Mucosa of descending colon (tissue), 3 donors: ENCODE results near the gene CSH2. TPM values are rescaled to one million over a fixed set of nuclear protein-coding genes. Genes with fewer than 3 reads are reported as not detected.

Experiments
- ATAC-seq: fragments of 200-7000 bp; cut with Tn5 transposase; one replicate; pipeline ENCODE4 v1.9.1; 2020; ENCODE audit warnings: mild to moderate bottlenecking, moderate library complexity
- DNase-seq, 3 donors: peaks; one replicate each; pipeline ENCODE4 v3.0.0-alpha.2; 2020
- H3K36me3 ChIP-seq: fragments of 200-600 bp; one replicate; pipeline ENCODE4 v1.8.0; 2021; ENCODE audit warnings: low read depth, mild to moderate bottlenecking
- H3K4me1 ChIP-seq: fragments of 200-600 bp; one replicate; pipeline ENCODE4 v1.8.0; 2021; ENCODE audit warnings: low read depth, mild to moderate bottlenecking
- H3K4me3 ChIP-seq: fragments of 200-600 bp; one replicate; pipeline ENCODE4 v1.8.0; 2021; ENCODE audit warnings: mild to moderate bottlenecking
- H3K9me3 ChIP-seq: fragments of 200-600 bp; one replicate; pipeline ENCODE4 v1.8.0; 2021; ENCODE audit warnings: mild to moderate bottlenecking
- intact Hi-C, 2 donors: fragments of 100-400 bp; cut with DNase I in 1 of 2; cut with micrococcal nuclease in 1 of 2; formaldehyde crosslinking; loops; one replicate each; pipeline versions ENCODE4 v1.11.0 to v1.11.1; 2022; cut with DNase I, micrococcal nuclease
- total RNA-seq, 3 donors: library from RNA; stranded (reverse); fragmentation: NEBNext Ultra II Directional in 2 of 3; extraction: Animal tissue kit (Norgen Biotek cat#: 25700) in 2 of 3; gene quantifications; one replicate each; pipeline versions ENCODE4 v1.2.1 to v1.2.4, GENCODE V29; 2021 to 2023
- TF ChIP-seq, protein P1 (sequence below): fragments of 200-600 bp; IDR thresholded peaks from one replicate; pipeline ENCODE4 v1.8.0; 2022; ENCODE audit warnings: antibody characterized with exemption, mild to moderate bottlenecking
- donor health status: DM: no; HTN: no; CAD: no; lungs with moderate emphysema.
- donor health status: DM: no; HTN: no; CAD: no.
- donor health status: DM: no; HTN: yes; CAD: no.

Gene CSH2
- total RNA-seq, 3 donors from 2014 or later, result not detected

DNA sequence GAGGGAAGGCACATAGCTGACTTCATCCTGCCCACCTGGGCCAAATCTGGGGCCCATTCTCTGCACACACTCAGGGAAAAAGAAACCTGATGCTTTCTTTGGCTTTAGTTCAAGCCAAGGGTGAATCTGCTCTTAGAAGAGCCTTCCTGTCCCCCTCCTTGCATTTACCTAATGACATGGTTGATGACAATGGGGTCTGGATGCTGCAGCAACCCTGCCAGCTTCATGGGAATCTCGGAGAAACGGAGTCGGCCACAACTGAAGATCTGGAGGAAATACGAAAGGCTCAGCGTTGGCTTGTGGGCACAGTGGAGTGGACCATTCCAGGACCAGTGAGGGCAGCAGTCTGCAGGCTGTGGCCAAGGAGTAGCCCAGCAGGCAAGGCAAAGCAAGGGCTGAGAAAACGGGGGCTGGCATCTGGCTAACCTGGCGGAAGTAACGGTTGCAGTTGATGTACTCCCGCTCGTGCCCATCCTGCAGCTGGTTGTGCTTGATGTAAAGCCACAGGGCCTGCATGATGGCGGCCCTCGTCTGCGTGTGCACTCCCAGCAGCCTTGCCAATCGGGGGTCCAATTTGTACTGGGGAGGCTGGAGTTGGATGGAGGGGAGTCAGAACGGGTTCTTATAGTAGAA is 39.6 kb downstream of the CSH2 start:
- Histone ChIP-seq H3K36me3 (peaks cover 37% of the 10 kb centered on the region), H3K4me3 (no peak overlapping the region), H3K4me1 (peaks cover 7% of the 10 kb centered on the region), H3K9me3 (no peaks in the 10 kb centered on the region)
- ATAC-seq (no peak), DNase-seq (no peak)
- intact Hi-C loops, result no loop called here
- TF ChIP-seq, protein P1, sequence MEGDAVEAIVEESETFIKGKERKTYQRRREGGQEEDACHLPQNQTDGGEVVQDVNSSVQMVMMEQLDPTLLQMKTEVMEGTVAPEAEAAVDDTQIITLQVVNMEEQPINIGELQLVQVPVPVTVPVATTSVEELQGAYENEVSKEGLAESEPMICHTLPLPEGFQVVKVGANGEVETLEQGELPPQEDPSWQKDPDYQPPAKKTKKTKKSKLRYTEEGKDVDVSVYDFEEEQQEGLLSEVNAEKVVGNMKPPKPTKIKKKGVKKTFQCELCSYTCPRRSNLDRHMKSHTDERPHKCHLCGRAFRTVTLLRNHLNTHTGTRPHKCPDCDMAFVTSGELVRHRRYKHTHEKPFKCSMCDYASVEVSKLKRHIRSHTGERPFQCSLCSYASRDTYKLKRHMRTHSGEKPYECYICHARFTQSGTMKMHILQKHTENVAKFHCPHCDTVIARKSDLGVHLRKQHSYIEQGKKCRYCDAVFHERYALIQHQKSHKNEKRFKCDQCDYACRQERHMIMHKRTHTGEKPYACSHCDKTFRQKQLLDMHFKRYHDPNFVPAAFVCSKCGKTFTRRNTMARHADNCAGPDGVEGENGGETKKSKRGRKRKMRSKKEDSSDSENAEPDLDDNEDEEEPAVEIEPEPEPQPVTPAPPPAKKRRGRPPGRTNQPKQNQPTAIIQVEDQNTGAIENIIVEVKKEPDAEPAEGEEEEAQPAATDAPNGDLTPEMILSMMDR, result no peak

DNA sequence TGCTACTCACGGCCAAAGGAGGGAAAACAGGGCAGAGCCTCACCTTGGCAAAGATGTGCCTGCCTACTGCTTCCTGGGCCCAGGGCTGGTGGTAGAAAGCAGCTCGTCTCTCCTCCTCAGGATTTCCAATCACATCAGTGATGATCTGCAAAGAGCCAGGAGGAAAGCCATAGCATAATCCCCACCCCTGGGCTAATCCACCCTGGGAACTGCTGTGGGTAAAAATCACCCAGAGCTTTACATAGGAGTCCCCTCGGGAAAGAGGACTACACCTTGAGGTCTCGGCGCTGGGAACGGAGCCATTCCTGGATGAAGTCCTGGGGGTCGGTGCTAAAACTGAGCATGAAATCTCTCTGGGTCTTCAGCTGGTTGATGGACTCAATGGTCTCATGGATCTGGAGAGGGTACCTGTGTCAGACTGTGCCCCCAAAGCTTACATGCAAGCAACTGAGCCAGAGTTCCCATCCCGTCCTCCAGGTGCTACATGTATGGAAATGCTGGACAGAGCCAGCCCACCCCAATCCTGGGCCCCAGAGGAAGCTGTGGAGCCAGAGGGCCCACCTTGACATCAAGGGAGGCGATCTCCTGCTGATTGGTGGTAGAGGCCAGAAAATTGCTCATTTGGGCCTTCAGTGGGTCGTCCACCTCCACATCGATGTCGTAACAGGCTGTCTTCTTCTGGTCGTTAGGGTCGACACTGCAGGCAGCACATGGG is 40.3 kb downstream of the CSH2 start:
- no peak for DNase-seq
- intact Hi-C loops, result no loop called here
- H3K4me3 ChIP-seq, result no peak overlapping the region
- no peaks in the 10 kb centered on the region for H3K9me3 ChIP-seq
- TF ChIP-seq, protein P1, result no peak
- no peak for ATAC-seq
- peaks cover 37% of the 10 kb centered on the region for H3K36me3 ChIP-seq
- peaks cover 8% of the 10 kb centered on the region for H3K4me1 ChIP-seq

DNA sequence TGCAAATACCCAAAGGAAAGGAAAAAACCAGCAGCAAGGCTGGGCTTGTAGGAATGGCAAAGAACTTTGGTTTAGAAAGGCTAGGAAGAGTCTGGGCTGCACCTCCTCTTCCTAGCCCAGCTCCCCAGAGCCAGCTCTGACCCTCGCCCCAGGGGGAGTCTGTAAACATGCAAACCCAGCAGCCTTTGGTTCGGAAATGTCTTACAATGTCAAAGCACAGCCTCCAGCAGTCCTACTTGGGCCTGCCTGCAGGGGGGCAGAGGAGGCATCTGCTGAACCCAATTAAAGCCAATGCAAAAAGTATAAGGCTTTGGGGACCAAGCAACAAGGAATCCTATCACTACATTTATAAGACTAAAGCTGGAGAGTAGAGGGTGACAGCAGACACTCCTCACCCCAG is 41.0 kb downstream of the CSH2 start:
- peaks cover 10% of the 10 kb centered on the region for H3K4me1 ChIP-seq
- ATAC-seq, result no peak
- H3K9me3 ChIP-seq, result no peaks in the 10 kb centered on the region
- H3K36me3 ChIP-seq, result peaks cover 37% of the 10 kb centered on the region
- no peak overlapping the region for H3K4me3 ChIP-seq
- DNase-seq, result no peak
- TF ChIP-seq, protein P1, result no peak
- intact Hi-C loops, result no loop called here

DNA sequence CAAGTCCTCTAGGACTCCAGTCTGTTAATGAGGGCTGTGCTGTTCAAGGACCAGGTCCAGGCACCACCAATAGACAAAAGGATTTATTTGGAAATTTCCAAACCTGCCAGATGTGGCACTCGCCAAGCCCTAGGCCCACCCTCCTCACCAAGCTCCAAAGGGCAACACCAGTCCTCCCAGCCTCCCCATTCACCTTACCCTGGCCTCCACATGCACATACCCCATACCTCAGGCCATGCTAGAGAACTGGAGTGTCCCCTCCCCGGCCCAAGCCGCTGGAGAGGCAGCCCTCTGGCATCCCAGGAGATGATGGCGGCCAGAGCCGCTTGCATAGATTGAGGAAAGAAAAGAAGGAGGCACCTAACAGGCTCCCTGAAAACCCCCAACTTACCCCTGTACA is 41.5 kb downstream of the CSH2 start:
- no peak overlapping the region for H3K4me3 ChIP-seq
- TF ChIP-seq, protein P1, result no peak
- H3K36me3 ChIP-seq, result peaks cover 34% of the 10 kb centered on the region
- intact Hi-C loops, result no loop called here
- DNase-seq, result no peak
- no peak for ATAC-seq
- peaks cover 10% of the 10 kb centered on the region for H3K4me1 ChIP-seq
- no peaks in the 10 kb centered on the region for H3K9me3 ChIP-seq

DNA sequence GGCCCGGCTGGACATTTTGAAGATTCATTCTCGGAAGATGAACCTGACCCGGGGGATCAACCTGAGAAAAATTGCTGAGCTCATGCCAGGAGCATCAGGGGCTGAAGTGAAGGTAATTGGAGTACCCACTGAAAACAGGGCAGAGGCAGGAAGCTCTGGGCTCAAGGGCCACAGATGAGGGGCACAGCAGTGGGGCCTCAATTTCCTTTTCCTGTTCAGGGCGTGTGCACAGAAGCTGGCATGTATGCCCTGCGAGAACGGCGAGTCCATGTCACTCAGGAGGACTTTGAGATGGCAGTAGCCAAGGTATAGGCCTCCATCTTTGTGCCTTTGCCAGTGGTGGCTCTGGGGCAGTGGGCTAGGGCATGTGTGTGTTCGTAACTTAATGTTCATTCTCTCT is 42.0 kb downstream of the CSH2 start:
- H3K4me3 ChIP-seq, result no peak overlapping the region
- TF ChIP-seq, protein P1, result no peak
- peaks cover 32% of the 10 kb centered on the region for H3K36me3 ChIP-seq
- H3K9me3 ChIP-seq, result no peaks in the 10 kb centered on the region
- intact Hi-C loops, result no loop called here
- H3K4me1 ChIP-seq, result peaks cover 10% of the 10 kb centered on the region
- ATAC-seq (no peak), DNase-seq (no peak)
